ENCODE measurements around the gene GCC2.
"Not testable (repeated sequence)": the region's sequence is repeated elsewhere in the genome, so short reads cannot be mapped to it uniquely, and the experiment has no call there.

Gene GCC2

GRCh38 chr2:108533832-108534583 is 85.0 kb downstream of the GCC2 start, which contains the start of gene LIMS1:
TSS of gene LIMS1 (plus strand) at chr2:108534470. CDS start at chr2:108534563, 93 bp downstream.
- DNase-seq = peak; percentile 89

- peak; percentile 41 for DNase-seq
Observed at GRCh38 chr2:108534584-108535356, 85.8 kb downstream of the GCC2 start.

- DNase-seq = peak; percentile 37
Observed at GRCh38 chr2:108535357-108535631, 86.3 kb downstream of the GCC2 start.

- peak; percentile 49 for DNase-seq
Observed at GRCh38 chr2:108536133-108536780, 87.3 kb downstream of the GCC2 start.

GRCh38 chr2:108536911-108537310 is 87.9 kb downstream of the GCC2 start:
- no peak for DNase-seq

GRCh38 chr2:108538000-108538625 is 89.1 kb downstream of the GCC2 start:
- no peak for DNase-seq

GRCh38 chr2:108541451-108541850 is 92.4 kb downstream of the GCC2 start:
- no peak for DNase-seq

GRCh38 chr2:108542071-108542470 is 93.1 kb downstream of the GCC2 start:
- peak; percentile 79 for DNase-seq

GRCh38 chr2:108547606-108548005 is 98.6 kb downstream of the GCC2 start:
- no peak for DNase-seq

- DNase-seq = peak; percentile 78
Observed at GRCh38 chr2:108548208-108549003, 99.4 kb downstream of the GCC2 start.

GRCh38 chr2:108552566-108552965 is 103.6 kb downstream of the GCC2 start:
- DNase-seq = no peak

GRCh38 chr2:108553209-108553919 is 104.4 kb downstream of the GCC2 start:
- DNase-seq = peak; percentile 30

- DNase-seq = no peak
Observed at GRCh38 chr2:108554528-108554927, 105.5 kb downstream of the GCC2 start.

GRCh38 chr2:108555572-108555971 is 106.6 kb downstream of the GCC2 start:
- DNase-seq = no peak

- not testable (repeated sequence) for DNase-seq
Observed at GRCh38 chr2:108556581-108556980, 107.6 kb downstream of the GCC2 start.

All from fibroblast of skin of right quadriceps (primary cell).